NCI-H128 (cell line): Measurements from ENCODE around the gene TNFAIP2.

Experiments used
- DNase-seq: peaks from one replicate; lab custom pipeline; 2025; ENCODE audit not compliant: unreplicated experiment; lab: John Stamatoyannopoulos, UW

TNFAIP2 gene

GRCh38 chr14:103133210-103134140 lies 10.2 kb downstream of the TNFAIP2 start:
- DNase-seq, result no peak

- DNase-seq, result no peak
These were observed 11.1 kb downstream of the TNFAIP2 start for GRCh38 chr14:103134405-103134804.

DNA sequence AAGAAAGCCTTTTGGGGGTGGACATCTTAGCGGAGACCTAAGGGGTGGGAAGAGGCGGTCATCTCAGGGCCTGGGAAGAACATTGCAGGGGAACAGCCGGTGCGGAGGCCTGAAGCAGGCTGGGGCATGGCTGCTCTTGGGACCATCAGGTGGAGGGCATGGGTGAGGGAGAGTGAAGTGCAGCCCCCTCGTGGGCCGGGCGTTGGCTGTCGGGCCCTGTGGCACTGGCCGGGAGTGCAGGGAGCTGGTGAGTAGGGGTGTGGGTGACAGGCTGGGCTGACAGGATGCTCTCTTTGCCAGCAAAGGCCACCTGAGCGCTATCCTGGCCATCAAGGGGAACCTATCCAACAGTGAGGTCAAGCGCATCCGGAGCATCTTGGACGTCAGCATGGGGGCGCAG lies 11.7 kb downstream of the TNFAIP2 start:
- no peak for DNase-seq

- no peak for DNase-seq
These were observed 12.3 kb downstream of the TNFAIP2 start for GRCh38 chr14:103135333-103136260.

DNA sequence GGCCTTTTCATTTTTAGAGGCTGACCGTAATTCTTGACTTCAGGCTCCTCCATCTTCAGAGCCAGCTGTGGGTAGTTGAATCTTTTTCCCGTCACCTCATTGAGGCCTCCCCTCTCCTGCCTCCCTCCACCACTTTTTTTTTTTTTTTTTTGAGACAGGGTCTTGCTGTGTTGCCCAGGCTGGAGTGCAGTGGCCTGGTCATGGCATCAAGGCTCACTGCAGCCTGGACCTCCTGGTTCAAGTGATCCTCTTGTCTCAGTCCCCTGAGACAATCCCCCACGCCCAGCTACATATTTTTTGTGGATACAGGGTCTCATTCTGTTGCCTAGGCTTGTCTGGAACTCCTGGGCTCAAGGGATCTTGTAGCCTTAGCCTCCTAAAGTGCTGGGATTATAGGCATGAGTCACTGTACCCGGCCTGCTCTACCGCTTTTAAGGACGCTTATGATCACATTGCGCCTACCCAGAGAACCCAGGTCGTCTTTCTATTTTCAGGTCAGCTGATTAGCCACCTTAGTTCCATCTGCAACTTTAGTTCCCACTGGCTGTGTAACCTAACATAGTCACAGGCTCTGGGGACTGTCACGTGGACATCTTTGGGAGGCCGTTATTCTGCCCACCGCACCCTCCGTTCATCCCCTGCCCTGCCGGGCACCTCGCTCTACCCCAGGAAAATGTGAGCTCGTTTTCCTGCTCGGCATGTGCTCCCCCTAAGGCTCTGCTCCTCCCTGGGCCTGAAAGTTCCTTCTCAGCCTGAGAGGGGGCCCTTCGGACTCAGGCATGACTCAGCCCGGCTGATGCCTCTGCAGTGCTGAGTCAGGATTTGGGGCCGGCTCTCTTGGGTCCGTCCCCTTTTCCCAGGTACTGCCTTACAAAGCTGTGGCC lies 13.4 kb downstream of the TNFAIP2 start:
- DNase-seq, result no peak

DNA sequence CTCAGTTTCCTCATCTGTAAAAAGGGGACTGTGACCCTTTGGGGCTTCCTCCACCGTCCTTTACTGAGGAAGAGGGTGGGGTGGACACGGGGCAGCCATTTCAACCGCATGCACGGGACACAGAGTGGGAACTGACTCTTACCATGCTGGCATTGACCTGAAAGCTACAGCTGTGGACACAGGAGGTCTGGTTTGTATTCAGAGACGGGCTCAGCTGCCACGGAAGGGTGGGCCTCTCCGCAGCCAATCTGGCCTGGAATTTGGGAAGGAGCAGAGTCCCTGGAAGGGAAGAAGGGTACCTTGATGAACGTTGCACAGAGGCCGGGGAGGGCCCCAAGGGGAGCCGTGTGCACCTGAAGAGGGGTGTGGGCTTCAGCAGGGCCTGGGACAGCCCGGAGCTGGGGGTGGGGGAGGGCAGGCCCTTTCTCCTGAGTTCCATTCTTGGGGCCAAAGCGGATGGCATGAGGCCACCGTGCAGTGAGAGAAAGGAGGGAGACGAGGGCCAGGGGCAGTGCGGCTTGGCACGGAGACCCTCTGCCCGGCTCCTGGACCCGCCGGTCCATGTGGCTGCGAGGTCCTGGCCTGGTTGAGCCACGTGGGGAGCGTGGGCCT lies 14.5 kb downstream of the TNFAIP2 start:
- no peak for DNase-seq

GRCh38 chr14:103138301-103139131 lies 15.3 kb downstream of the TNFAIP2 start:
- DNase-seq, result no peak

GRCh38 chr14:103139132-103140025 lies 16.1 kb downstream of the TNFAIP2 start:
- DNase-seq, result no peak

- peak; percentile 41 for DNase-seq
These were observed 17.3 kb downstream of the TNFAIP2 start for GRCh38 chr14:103140316-103141109.

DNA sequence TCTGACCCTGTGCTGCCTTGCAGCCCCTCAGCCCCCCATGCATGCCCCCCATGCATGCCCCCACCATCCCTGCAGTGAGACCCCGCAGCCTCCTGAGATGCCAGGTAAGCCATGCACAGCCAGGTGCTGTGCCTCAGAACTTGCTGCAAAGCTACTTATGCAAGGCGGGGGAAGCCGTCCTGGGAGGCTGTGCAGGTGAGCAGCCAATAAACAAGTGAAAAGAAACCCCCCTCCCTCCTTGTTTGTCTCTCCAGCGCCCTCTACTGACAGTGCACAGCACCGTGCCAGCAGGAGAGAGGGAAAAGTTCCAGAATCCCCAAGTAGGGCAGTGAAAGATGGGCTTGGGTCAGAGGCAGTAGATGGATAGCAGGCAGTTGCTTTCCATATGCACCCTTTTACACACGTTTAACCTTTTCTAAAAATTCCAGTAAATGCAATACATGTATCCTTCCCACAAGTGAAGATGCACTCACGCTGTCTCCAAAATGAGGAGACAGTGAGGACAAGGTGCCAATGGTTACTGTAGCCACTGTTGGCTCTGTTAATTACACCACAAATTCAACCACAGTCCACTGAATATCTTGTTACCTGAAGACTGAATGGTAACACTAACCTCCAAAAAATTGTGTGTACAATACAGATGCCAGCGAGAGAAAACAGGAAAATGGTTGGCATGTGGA lies 18.0 kb downstream of the TNFAIP2 start:
- DNase-seq, result peak; percentile 33

DNA sequence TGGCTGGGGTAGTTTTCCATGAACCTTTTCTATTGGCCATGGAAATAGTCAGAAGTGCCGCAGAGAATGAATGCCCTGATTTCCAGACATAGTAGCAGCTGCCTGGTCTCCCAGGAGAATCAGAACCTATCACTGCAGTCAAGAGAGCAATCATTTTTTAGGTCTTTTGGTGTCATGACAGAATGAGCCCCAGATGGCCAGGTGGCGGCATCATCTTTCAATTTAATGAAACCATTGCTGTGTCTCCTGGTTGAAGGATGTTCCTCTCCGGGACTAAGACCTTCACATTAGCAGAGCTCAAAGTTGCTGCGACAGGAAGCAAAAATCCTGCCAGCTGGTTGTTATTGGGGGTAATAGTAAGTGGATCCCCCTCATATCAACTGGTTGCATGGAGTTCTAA lies 18.8 kb downstream of the TNFAIP2 start:
- no peak for DNase-seq

DNA sequence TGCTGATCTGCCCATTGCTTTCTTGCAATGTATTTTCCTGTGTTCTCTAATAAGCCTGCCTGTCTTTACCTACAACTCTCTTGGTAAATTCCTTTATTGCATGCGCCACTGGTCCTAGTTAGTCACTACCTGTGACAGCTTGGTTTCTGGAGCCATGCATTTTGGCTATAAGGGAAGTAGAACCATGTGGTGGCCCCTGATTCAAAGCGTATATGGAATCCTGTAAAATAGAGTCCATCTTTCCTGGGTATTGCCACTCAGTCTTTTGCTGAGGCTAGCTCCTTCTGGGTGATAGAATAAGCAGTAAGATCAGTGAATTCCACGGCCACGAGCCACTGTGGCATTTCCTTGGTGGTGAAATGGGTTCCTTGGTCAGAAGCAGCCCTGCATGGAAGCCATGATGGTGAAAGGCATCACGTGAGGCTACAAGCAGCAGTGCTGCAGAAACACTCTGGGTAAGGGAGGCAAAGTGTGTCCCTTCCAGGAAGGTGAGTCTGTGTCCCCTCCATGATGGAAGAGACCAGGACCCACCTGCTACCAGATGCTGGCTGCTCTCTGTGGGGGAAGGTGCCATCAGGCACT lies 19.6 kb downstream of the TNFAIP2 start:
- no peak for DNase-seq

GRCh38 chr14:103143506-103143905 lies 20.2 kb downstream of the TNFAIP2 start:
- no peak for DNase-seq

GRCh38 chr14:103144085-103144484 lies 20.8 kb downstream of the TNFAIP2 start:
- DNase-seq, result no peak

GRCh38 chr14:103146141-103146709 lies 23.0 kb downstream of the TNFAIP2 start:
- DNase-seq, result no peak
